Liver (tissue), 9 donors: ENCODE data around the gene SHF. TPM values are rescaled to one million over a fixed set of nuclear protein-coding genes. Genes with fewer than 3 reads are reported as not detected.

ENCODE experiments used
- DNase-seq: peaks from one replicate; pipeline ENCODE4 v3.0.0-alpha.2; 2017; ENCODE audit warnings: low spot score
- H3K27ac ChIP-seq, 2 donors: one replicate each; pipeline ENCODE4 v1.7.0; 2013; ENCODE audit warnings: inconsistent platforms in 2 of 2, low read length in 2 of 2, control low read depth in 1 of 2, low read depth in 1 of 2, mild to moderate bottlenecking in 1 of 2
- H3K27me3 ChIP-seq, 4 donors: one replicate each; pipeline versions ENCODE4 v1.6.1 to v1.7.0; 2013; ENCODE audit warnings: low read length in 3 of 4, inconsistent platforms in 1 of 4, mild to moderate bottlenecking in 1 of 4, moderate library complexity in 1 of 4; ENCODE audit not compliant: control insufficient read depth in 4 of 4, insufficient read depth in 4 of 4
- H3K36me3 ChIP-seq, 4 donors: one replicate each; pipeline versions ENCODE4 v1.6.1 to v1.7.0; 2013; ENCODE audit warnings: low read length in 3 of 4, mild to moderate bottlenecking in 3 of 4, low read depth in 1 of 4, moderate library complexity in 1 of 4; ENCODE audit not compliant: control insufficient read depth in 4 of 4, insufficient read depth in 3 of 4
- H3K4me1 ChIP-seq, 4 donors: one replicate each; pipeline versions ENCODE4 v1.6.1 to v1.7.0; 2013; ENCODE audit warnings: low read length in 3 of 4, mild to moderate bottlenecking in 3 of 4, moderate library complexity in 1 of 4; ENCODE audit not compliant: control insufficient read depth in 4 of 4, insufficient read depth in 4 of 4
- H3K4me3 ChIP-seq, 3 donors: one replicate each; pipeline versions ENCODE4 v1.6.1 to v1.7.0; 2013; ENCODE audit warnings: low read length in 3 of 3, control low read depth in 1 of 3, low read depth in 1 of 3, mild to moderate bottlenecking in 1 of 3
- H3K9ac ChIP-seq, 2 donors: one replicate each; pipeline ENCODE4 v1.7.0; 2013; ENCODE audit warnings: low read length in 2 of 2, mild to moderate bottlenecking in 2 of 2, moderate library complexity in 2 of 2, control low read depth in 1 of 2, low read depth in 1 of 2
- H3K9me3 ChIP-seq, 4 donors: one replicate each; pipeline versions ENCODE4 v1.6.1 to v1.7.0; 2013; ENCODE audit warnings: low read length in 3 of 4; ENCODE audit not compliant: control insufficient read depth in 4 of 4
- ATF3 ChIP-seq: IDR thresholded peaks from 2 replicates; pipeline ENCODE4 v1.6.1; 2016; ENCODE audit warnings: antibody characterized with exemption
- CTCF ChIP-seq: fragments of 150-350 bp; IDR thresholded peaks from 2 replicates; pipeline ENCODE4 v1.5.1; 2017; ENCODE audit warnings: improper control_type of control experiment, low read depth, low read length; ENCODE audit not compliant: missing input control
- EGR1 ChIP-seq, 2 donors: IDR thresholded peaks; 2 replicates each; pipeline ENCODE4 v1.6.1; 2016 to 2018; ENCODE audit warnings: antibody characterized with exemption in 2 of 2, low read depth in 2 of 2
- FOXA1 ChIP-seq: IDR thresholded peaks from 2 replicates; pipeline ENCODE4 v1.6.1; 2016; ENCODE audit warnings: antibody characterized with exemption
- FOXA2 ChIP-seq: IDR thresholded peaks from 2 replicates; pipeline ENCODE4 v1.6.1; 2016; ENCODE audit warnings: antibody characterized with exemption
- GABPA ChIP-seq, 2 donors: IDR thresholded peaks in 1 of 2; conservative IDR thresholded peaks in 1 of 2; 2 replicates each; pipeline ENCODE4 v1.6.1; 2016; ENCODE audit warnings: antibody characterized with exemption in 2 of 2, mild to moderate bottlenecking in 1 of 2, moderate library complexity in 1 of 2
- HNF4A ChIP-seq, 2 donors: conservative IDR thresholded peaks; 2 replicates each; pipeline ENCODE4 v1.6.1; 2016; ENCODE audit warnings: antibody characterized with exemption in 2 of 2, mild to moderate bottlenecking in 2 of 2
- HNF4G ChIP-seq: IDR thresholded peaks from 2 replicates; pipeline ENCODE4 v1.6.1; 2016; ENCODE audit warnings: antibody characterized with exemption
- JUND ChIP-seq, 2 donors: IDR thresholded peaks; 2 replicates each; pipeline ENCODE4 v1.6.1; 2016; ENCODE audit warnings: antibody characterized with exemption in 2 of 2
- NR2F2 ChIP-seq: IDR thresholded peaks from 2 replicates; pipeline ENCODE4 v1.6.1; 2016; ENCODE audit warnings: antibody characterized with exemption
- RAD21 ChIP-seq, 2 donors: IDR thresholded peaks; 2 replicates each; pipeline ENCODE4 v1.6.1; 2016; ENCODE audit warnings: antibody characterized with exemption in 2 of 2, mild to moderate bottlenecking in 2 of 2
- REST ChIP-seq: IDR thresholded peaks from 2 replicates; pipeline ENCODE4 v1.6.1; 2016; ENCODE audit warnings: antibody characterized with exemption, mild to moderate bottlenecking
- RXRA ChIP-seq, 2 donors: IDR thresholded peaks; 2 replicates each; pipeline ENCODE4 v1.6.1; 2017 to 2018; ENCODE audit warnings: antibody characterized with exemption in 2 of 2, mild to moderate bottlenecking in 1 of 2
- SP1 ChIP-seq: IDR thresholded peaks from 2 replicates; pipeline ENCODE4 v1.6.1; 2018; ENCODE audit warnings: antibody characterized with exemption, mild to moderate bottlenecking
- TAF1 ChIP-seq: conservative IDR thresholded peaks from 2 replicates; pipeline ENCODE4 v1.6.1; 2016; ENCODE audit warnings: antibody characterized with exemption, mild to moderate bottlenecking
- YY1 ChIP-seq: IDR thresholded peaks from 2 replicates; pipeline ENCODE4 v1.6.1; 2016; ENCODE audit warnings: antibody characterized with exemption, mild to moderate bottlenecking
- ZBTB33 ChIP-seq: IDR thresholded peaks from 2 replicates; pipeline ENCODE4 v1.6.1; 2016; ENCODE audit warnings: antibody characterized with exemption
- WGBS: extraction: QIAGEN DNeasy Blood & Tissue Kit; methylation state at CpG from one replicate; pipeline ENCODE4 v1.1.7; 2013; 5-methylcytosine and 5-hydroxymethylcytosine counted together
- polyA plus RNA-seq, 2 donors: library from polyadenylated mRNA; stranded (reverse) in 1 of 2; unstranded in 1 of 2; fragments of 200-250 nt in 1 of 2; fragments of >200 nt in 1 of 2; fragmentation: Nextera tagmentation in 1 of 2; extraction: Ambion mirVana in 1 of 2; gene quantifications; one replicate each; pipeline versions ENCODE4 v1.2.1 to v1.2.3, GENCODE V29; 2013 to 2015
- total RNA-seq, 2 donors: library from RNA; depleted of rRNA; stranded (reverse); fragments of >200 nt; gene quantifications; one replicate each; pipeline ENCODE4 v1.2.3, GENCODE V29; 2014
- TF ChIP-seq, protein P1 (sequence below): IDR thresholded peaks from 2 replicates; pipeline ENCODE4 v1.6.1; 2016; ENCODE audit warnings: antibody characterized with exemption
- donor health status: healthy.
- donor health status: healthy.
- donor health status: healthy.
- donor health status: healthy.
- donor health status: healthy.

Gene SHF
- total and polyA plus RNA-seq, 4 donors, result 4.7 to 15.7 (median 10.1) TPM

DNA sequence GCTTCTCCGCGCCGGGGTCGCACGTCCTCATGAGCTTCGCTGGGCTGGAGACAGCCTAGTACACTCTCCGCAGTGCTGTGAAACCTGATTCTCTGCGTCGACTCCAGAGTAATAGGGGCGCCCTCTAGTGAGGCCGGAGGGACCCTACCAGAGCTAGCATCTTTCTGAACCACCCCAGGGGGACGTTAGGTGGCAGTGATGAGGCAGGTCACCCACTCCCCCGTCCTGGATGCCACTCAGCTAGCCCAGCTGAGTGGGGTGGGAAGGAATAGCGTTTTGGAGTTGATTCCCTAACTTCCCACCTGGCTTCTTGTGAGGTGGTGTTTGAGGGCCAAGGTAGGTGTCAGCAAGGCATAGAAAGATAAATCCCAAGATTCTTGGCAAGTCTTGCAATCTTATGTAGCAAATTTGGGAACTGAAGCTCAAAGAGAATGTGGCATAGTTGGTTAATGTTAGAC lies 69.6 kb downstream of the SHF start:
- H3K27me3 ChIP-seq, result peaks cover 0 to 8% (median 4%) of the 10 kb centered on the region in 4 donors
- no peak overlapping the region for H3K4me3 ChIP-seq
- peaks cover 7 to 31% (median 19%) of the 10 kb centered on the region in 4 donors for H3K4me1 ChIP-seq
- H3K36me3 ChIP-seq, result no peaks in the 10 kb centered on the region
- H3K27ac ChIP-seq, result no peak overlapping the region
- H3K9me3 ChIP-seq, result no peaks in the 10 kb centered on the region
- TF ChIP-seq HNF4G, result no peak
- no peak for TF ChIP-seq GABPA (IDR thresholded peaks at IDR 0.05 in 1 of 2, conservative IDR thresholded peaks at IDR 0.05 in 1 of 2)
- TF ChIP-seq HNF4A (conservative IDR thresholded peaks at IDR 0.05), result no peak
- TF ChIP-seq JUND (IDR thresholded peaks at IDR 0.05), result no peak
- no peak for TF ChIP-seq YY1
- TF ChIP-seq FOXA2, result no peak
- peak; percentile 95 to 97 for TF ChIP-seq RAD21 (IDR thresholded peaks at IDR 0.05)
- TF ChIP-seq FOXA1, result no peak
- TF ChIP-seq TAF1, result no peak
- TF ChIP-seq, protein P1, sequence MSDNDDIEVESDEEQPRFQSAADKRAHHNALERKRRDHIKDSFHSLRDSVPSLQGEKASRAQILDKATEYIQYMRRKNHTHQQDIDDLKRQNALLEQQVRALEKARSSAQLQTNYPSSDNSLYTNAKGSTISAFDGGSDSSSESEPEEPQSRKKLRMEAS, result no peak
- peak in 1 of 2 donors; percentile 50 for TF ChIP-seq RXRA (IDR thresholded peaks at IDR 0.05)
- TF ChIP-seq NR2F2, result peak; percentile 41
- no peak for TF ChIP-seq ZBTB33
- TF ChIP-seq SP1, result no peak
- TF ChIP-seq CTCF, result peak; percentile 100
- no peak for TF ChIP-seq ATF3
- no peak for TF ChIP-seq EGR1 (IDR thresholded peaks at IDR 0.05; ENCODE audit: low read depth in 2 of 2)
- no peak for TF ChIP-seq REST
- H3K9ac ChIP-seq, result no peak overlapping the region
- under 1% methylated on average over 14 of the region's 14 CpGs for WGBS
- peak; percentile 82 for DNase-seq
